Muscle layer of duodenum (tissue), 2 donors: ENCODE measurements around the gene LILRB5.
"Not testable (repeated sequence)": the region's sequence is repeated elsewhere in the genome, so short reads cannot be mapped to it uniquely, and the experiment has no call there.

Experiments used
- H3K27ac ChIP-seq: one replicate; pipeline ENCODE4 v1.7.0; 2013; ENCODE audit warnings: mild to moderate bottlenecking, low read length
- H3K27me3 ChIP-seq: one replicate; pipeline ENCODE4 v1.7.0; 2013; ENCODE audit warnings: low read depth, mild to moderate bottlenecking, control low read depth, low read length
- H3K36me3 ChIP-seq, 2 donors: one replicate each; pipeline ENCODE4 v1.7.0; 2013; ENCODE audit warnings: low read length in 2 of 2, control low read depth in 1 of 2, mild to moderate bottlenecking in 1 of 2; ENCODE audit not compliant: insufficient read depth in 2 of 2, control insufficient read depth in 1 of 2
- H3K4me1 ChIP-seq, 2 donors: one replicate each; pipeline ENCODE4 v1.7.0; 2013; ENCODE audit warnings: low read length in 2 of 2, mild to moderate bottlenecking in 2 of 2, control low read depth in 1 of 2, moderate library complexity in 1 of 2; ENCODE audit not compliant: insufficient read depth in 2 of 2, control insufficient read depth in 1 of 2
- H3K4me3 ChIP-seq, 2 donors: one replicate each; pipeline ENCODE4 v1.7.0; 2013; ENCODE audit warnings: low read length in 2 of 2, low read depth in 1 of 2, mild to moderate bottlenecking in 1 of 2
- H3K9me3 ChIP-seq, 2 donors: one replicate each; pipeline ENCODE4 v1.7.0; 2013; ENCODE audit warnings: low read length in 2 of 2, control low read depth in 1 of 2, mild to moderate bottlenecking in 1 of 2; ENCODE audit not compliant: control insufficient read depth in 1 of 2
- donor health status: healthy.

LILRB5 gene

DNA sequence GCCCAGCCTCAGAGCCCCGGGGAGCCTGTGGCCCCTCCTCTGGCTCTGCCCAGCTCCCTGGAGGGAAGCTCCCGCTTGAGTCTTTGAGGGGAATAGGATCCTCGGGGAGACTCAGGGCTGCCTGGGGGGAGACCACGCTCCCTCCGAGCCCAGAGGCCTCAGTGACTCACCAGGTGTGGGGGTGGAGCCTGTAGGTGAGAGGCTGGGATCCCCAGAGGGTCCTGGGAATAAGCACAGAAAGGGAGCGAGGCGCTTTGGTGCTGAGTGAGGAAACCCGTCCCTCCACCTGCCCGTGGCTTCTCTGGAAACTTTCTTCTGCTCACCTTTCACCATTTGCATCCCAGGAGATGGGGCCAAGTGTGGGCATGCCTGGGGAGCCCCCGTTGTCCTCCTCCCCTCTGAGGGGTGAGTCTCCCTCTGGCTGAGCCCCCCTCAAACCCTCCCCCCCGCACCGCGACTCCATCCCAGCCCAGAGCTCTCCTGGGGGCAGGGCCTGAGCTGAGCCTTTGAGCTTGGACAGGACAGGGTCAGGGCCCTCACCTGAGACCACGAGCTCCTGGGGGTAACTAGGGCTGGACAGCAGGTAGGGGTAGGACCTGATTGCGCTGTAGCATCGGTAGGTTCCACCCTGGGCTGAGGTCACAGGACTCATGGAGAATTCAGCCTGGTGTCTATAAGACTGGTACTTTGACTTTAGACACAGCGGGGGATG is 2.7 kb downstream of the LILRB5 start:
- Histone ChIP-seq H3K27ac (no peak overlapping the region), H3K4me3 (no peak overlapping the region), H3K4me1 (no peaks in the 10 kb centered on the region), H3K9me3 (no peaks in the 10 kb centered on the region), H3K36me3 (no peaks in the 10 kb centered on the region), H3K27me3 (no peaks in the 10 kb centered on the region)

DNA sequence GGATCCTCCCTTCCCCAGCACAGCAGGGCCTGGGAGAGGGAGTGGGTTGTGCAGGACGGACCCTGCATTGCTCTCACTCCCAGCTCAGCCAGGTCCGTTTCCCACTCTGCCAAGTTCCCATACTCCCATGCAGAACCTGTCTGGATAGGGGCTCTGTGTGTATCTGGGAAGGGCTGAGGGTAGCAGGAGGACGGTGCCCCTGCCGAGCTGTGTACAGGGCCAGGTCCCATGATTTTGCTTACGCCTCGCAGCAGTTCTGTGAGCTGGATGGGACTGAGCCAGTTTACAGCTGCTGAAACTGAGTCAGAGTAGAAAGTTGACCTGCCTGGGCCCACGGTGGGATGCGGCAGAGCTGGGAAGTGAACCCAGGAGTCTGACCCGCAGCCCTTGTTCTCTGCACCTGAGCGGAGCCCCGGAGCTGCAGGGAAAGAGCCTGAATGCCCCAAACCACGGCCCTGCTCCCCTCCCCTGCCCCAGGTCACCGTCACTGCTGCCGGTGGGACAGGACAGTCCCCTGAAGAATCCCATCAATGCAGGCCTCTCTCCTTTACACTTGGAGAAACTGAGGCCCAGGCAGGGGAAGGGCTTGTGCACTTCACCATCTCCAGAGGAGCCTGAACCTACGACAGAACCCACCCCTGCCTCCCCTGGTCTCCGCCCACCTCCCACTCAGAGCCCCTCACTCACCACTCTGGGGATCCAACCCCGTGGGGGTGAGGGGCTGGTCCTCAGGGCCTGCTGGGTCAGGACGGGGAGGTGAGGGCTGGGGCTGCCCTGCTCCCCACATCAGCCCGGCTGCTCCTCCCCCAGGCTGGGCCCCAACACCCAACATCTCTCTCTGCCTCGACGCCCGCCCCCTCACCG is 3.5 kb downstream of the LILRB5 start:
- Histone ChIP-seq H3K9me3 (no peaks in the 10 kb centered on the region), H3K36me3 (no peaks in the 10 kb centered on the region), H3K4me3 (no peak overlapping the region), H3K27ac (no peak overlapping the region), H3K4me1 (no peaks in the 10 kb centered on the region), H3K27me3 (no peaks in the 10 kb centered on the region)

DNA sequence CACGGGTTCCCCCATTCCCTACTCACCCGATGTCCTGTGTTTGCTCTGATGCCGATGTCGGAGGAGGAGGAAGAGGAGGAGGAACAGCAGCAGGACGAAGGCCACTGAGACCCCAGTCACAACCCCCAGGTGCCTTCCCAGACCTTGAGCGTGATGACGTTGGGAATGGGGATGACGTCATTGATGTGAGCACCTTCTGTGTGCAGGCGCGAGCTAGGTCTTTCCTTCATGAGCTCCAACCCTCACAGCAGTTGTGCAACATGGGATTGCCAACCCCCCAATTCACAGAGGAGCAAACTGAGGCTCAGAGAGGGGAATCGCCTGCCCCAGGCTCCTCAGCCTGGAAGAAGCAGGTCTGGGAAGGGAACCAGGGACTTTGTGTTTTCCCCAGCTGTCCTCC is 4.2 kb downstream of the LILRB5 start:
- Histone ChIP-seq H3K36me3 (no peaks in the 10 kb centered on the region), H3K4me3 (no peak overlapping the region), H3K4me1 (no peaks in the 10 kb centered on the region), H3K9me3 (no peaks in the 10 kb centered on the region), H3K27ac (no peak overlapping the region), H3K27me3 (no peaks in the 10 kb centered on the region)

DNA sequence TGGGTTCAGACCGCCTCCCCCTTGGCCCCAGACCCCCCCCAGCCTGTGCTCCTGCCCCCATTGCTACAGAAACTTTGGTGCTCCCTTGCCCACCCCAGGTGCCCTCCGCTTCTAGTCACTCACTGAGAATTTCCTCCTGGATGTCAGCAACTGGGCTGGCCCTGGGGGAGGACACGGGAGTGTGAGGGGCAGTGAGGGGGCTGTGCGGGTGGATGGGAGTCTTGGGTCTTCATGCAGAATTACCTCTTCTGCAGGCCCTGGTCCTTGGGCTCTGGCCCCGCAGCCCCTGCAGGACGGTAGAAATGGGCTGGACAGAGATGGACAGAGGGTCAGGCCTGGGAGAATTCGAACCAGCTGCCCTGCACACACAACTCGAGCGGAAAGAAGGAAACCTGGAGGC is 4.8 kb downstream of the LILRB5 start:
- no peaks in the 10 kb centered on the region for H3K4me1 ChIP-seq
- no peaks in the 10 kb centered on the region for H3K36me3 ChIP-seq
- H3K9me3 ChIP-seq, result no peaks in the 10 kb centered on the region
- no peak overlapping the region for H3K27ac ChIP-seq
- H3K4me3 ChIP-seq, result no peak overlapping the region
- no peaks in the 10 kb centered on the region for H3K27me3 ChIP-seq

DNA sequence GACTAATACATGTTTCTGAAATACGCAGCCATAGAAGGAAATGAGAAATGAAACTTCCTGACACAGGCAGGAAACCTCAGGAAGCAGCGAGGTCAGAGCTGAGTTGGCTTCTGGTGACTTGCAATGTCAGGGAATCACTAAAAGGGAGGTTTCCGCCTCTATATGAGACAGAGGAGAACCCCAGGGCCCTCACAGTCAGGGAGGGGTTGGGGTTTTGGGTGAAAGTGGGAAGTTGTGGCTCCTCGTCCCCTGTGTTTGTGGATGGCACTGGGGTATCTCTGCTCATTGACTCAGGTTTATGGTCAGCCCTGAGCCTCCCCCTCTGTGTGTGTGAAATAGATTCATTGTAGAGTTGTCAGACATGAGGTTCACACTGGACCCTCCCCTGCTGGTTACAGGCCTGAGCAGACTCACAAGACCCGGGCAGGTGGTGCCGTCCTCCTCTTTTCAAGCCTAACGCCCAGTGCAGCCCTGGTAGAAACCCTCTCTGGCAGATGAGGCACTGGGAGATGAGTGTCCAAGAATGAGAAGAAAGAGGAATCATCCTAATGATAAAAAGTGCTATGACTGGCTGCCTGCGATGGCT is 9.0 kb downstream of the LILRB5 start:
- Histone ChIP-seq H3K4me1 (no peaks in the 10 kb centered on the region), H3K4me3 (no peak overlapping the region), H3K27ac (no peak overlapping the region), H3K36me3 (no peaks in the 10 kb centered on the region), H3K27me3 (no peaks in the 10 kb centered on the region), H3K9me3 (no peaks in the 10 kb centered on the region)

DNA sequence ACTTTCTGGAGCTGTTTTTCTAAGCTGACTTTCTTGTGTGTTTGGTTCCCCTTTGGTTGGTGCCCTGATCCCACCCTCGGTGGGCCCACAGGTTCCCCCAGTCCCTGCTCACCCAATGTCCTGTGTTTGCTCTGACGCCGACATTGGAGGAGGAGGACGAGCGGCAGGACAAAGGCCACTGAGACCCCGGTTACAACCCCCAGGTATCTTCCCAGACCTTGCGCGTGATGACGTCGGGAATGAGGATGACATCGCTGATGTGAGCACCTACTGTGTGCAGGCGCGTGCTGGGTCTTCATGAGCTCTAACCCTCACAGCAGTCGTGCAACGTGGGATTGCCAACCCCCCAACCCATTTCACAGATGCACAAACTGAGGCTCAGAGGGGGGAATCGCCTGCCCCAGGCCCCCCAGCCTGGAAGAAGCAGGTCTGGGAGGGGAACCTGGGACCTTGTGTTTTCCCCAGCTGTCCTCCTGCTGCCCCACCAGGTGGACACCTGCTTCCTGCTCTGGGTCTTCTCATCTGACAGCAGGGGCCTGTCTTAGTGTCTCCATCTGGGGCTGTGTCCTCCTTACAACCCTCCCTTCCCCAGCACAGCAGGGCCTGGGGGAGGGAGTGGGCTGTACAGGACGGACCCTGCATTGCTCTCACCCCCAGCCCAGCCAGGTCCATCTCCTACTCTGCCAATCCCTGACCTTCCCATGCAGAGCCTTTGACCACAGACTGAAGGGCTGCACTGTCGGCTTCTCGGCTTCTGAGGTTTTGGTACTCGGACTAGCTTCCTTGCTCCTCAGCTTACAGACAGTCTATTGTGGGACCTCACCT is 9.8 kb downstream of the LILRB5 start:
- Histone ChIP-seq H3K9me3 (no peaks in the 10 kb centered on the region), H3K4me3 (no peak overlapping the region), H3K4me1 (no peaks in the 10 kb centered on the region), H3K36me3 (no peaks in the 10 kb centered on the region), H3K27ac (no peak overlapping the region), H3K27me3 (no peaks in the 10 kb centered on the region)

DNA sequence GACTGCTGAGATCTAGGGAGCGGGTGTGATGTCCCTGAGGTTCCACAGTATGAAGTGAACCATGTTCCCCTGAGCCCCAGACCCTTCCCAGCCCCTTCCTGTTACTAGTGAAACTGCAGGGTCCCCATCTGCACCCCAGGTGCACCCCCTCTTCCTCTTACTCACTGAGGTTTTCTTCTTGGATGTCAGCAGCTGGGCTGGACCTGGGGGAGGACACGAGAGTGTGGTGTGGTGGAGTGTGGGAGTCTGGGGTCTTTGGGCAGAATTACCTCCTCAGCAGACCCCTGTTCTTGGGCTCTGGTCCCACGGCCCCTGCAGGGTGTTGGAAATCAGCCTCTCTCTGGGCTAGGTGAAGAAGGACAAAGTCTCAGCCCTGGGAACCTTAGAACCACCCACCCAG is 11.1 kb downstream of the LILRB5 start:
- H3K4me3 ChIP-seq, result no peak overlapping the region
- no peaks in the 10 kb centered on the region for H3K27me3 ChIP-seq
- H3K9me3 ChIP-seq, result no peaks in the 10 kb centered on the region
- no peaks in the 10 kb centered on the region for H3K4me1 ChIP-seq
- no peaks in the 10 kb centered on the region for H3K36me3 ChIP-seq
- no peak overlapping the region for H3K27ac ChIP-seq

DNA sequence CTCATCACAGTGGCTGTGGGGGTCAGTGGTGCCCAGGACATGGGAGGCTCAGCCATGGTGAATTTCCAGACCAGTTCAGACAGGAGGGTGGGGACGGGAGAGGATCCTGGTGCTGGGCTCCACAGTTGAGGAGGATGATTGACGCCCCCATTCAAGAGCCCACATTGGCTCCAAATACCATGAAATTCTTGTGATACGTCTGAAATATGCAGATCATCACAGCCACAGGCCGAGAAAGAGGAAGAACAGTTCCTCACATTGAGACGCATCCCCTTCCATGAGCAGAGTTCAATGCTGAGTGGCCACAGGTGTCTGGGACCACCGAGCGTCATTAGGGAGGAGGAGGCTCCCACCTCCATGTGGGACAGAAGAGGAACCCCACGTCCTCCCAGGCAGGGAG is 13.3 kb downstream of the LILRB5 start:
- H3K36me3 ChIP-seq, H3K4me3 ChIP-seq, H3K27ac ChIP-seq, H3K27me3 ChIP-seq, H3K9me3 ChIP-seq, H3K4me1 ChIP-seq: not testable (repeated sequence)

DNA sequence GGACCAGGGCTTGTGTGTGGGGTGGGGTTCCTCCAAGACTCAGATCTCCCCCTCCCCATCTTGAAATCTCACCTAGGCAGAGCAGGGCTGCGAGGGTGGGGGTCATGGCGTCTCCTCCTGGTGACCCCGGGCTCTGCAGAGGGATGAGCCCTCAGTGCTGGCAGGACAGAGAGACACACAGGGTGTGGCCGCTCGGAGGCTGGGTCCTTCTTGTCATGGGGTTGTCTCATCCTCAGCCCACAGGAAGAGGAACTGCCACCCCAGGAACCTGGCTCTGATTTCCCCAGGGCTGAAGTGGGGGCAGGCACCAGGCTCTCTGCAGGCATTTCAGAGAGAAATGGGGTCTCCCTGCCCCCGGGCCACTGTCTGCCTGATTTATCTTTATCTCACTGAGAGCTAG is 14.4 kb downstream of the LILRB5 start, which contains the start of gene LILRA6:
TSS of gene LILRA6 (minus strand) at position 145 of the 400 bp plus-strand sequence.
- not testable (repeated sequence) for H3K27ac ChIP-seq, H3K4me3 ChIP-seq, H3K27me3 ChIP-seq, H3K4me1 ChIP-seq, H3K36me3 ChIP-seq, H3K9me3 ChIP-seq

DNA sequence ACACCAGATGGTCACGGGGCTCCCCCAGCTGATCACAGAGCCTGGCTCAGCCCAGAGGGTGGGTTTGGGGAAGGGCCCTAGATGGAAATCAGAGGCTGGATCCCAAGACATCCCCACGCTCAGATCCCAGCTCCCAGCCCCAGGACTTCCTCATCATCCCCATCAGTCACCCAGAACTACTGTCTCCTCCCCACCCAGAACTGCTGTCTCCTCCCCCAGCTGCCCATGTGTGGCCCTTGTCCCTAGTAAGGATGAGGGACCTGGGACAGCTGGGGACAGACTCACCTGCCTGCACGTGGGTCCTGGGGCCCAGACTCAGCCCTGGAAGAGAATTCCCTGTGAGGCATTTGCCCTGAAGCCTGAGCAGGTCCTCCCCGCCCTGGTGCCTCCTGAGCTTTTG is 14.8 kb downstream of the LILRB5 start:
- not testable (repeated sequence) for H3K4me1 ChIP-seq, H3K27ac ChIP-seq, H3K4me3 ChIP-seq, H3K27me3 ChIP-seq, H3K36me3 ChIP-seq, H3K9me3 ChIP-seq
